HEK293T (cell line): ENCODE data around the gene FERMT1.

Source experiments
- ARNT ChIP-seq: fragments of 450-650 bp; IDR thresholded peaks from 2 replicates; pipeline ENCODE4 v1.6.1; 2017; ENCODE audit warnings: mild to moderate bottlenecking
- BHLHE40 ChIP-seq: fragments of 450-650 bp; IDR thresholded peaks from 2 replicates; pipeline ENCODE4 v1.6.1; 2016; ENCODE audit warnings: mild to moderate bottlenecking, moderate library complexity, borderline replicate concordance
- CTBP1 ChIP-seq: fragments of 450-650 bp; IDR thresholded peaks from 2 replicates; pipeline ENCODE4 v1.6.1; 2016; ENCODE audit warnings: borderline replicate concordance
- ELF4 ChIP-seq: fragments of 450-650 bp; IDR thresholded peaks from 2 replicates; pipeline ENCODE4 v1.6.1; 2017; ENCODE audit warnings: antibody characterized with exemption
- FOXA1 ChIP-seq: fragments of 450-650 bp; IDR thresholded peaks from 2 replicates; pipeline ENCODE4 v1.6.1; 2016; ENCODE audit warnings: mild to moderate bottlenecking
- FOXK2 ChIP-seq: fragments of 450-650 bp; IDR thresholded peaks from 2 replicates; pipeline ENCODE4 v1.6.1; 2016; ENCODE audit warnings: mild to moderate bottlenecking
- FOXM1 ChIP-seq: fragments of 450-650 bp; IDR thresholded peaks from 2 replicates; pipeline ENCODE4 v1.6.1; 2017; ENCODE audit warnings: mild to moderate bottlenecking, borderline replicate concordance
- HDGF ChIP-seq: fragments of 450-650 bp; IDR thresholded peaks from 2 replicates; pipeline ENCODE4 v1.6.1; 2017; ENCODE audit warnings: antibody characterized with exemption, borderline replicate concordance
- L3MBTL2 ChIP-seq: fragments of 450-650 bp; conservative IDR thresholded peaks from 2 replicates; pipeline ENCODE4 v1.6.1; 2016; ENCODE audit warnings: mild to moderate bottlenecking
- NFRKB ChIP-seq: fragments of 450-650 bp; IDR thresholded peaks from 2 replicates; pipeline ENCODE4 v1.6.1; 2016; ENCODE audit warnings: mild to moderate bottlenecking, moderate library complexity
- SP1 ChIP-seq: fragments of 450-650 bp; IDR thresholded peaks from 2 replicates; pipeline ENCODE4 v1.6.1; 2017
- SUZ12 ChIP-seq: fragments of 450-650 bp; IDR thresholded peaks from 2 replicates; pipeline ENCODE4 v1.6.1; 2016; ENCODE audit warnings: mild to moderate bottlenecking
- ZNF384 ChIP-seq: fragments of 450-650 bp; IDR thresholded peaks from 2 replicates; pipeline ENCODE4 v1.6.1; 2016

GRCh38 chr20:6069669-6070068, 53.2 kb downstream of the FERMT1 start:
- no peak for TF ChIP-seq FOXK2
- no peak for TF ChIP-seq SUZ12
- no peak for TF ChIP-seq SP1
- TF ChIP-seq FOXA1 = no peak
- TF ChIP-seq HDGF = no peak
- TF ChIP-seq NFRKB = no peak
- TF ChIP-seq CTBP1 = no peak
- TF ChIP-seq ZNF384 = no peak
- no peak for TF ChIP-seq BHLHE40
- no peak for TF ChIP-seq FOXM1
- TF ChIP-seq ARNT = no peak
- TF ChIP-seq L3MBTL2 = no peak
- TF ChIP-seq ELF4 = no peak
